Lower leg skin (tissue), 4 donors: ENCODE results near the gene WDR64. TPM values are rescaled to one million over a fixed set of nuclear protein-coding genes. Genes with fewer than 3 reads are reported as not detected.

ENCODE experiments used
- DNase-seq, 2 donors: peaks; one replicate each; pipeline ENCODE4 v3.0.0-alpha.2; 2019; ENCODE audit warnings: low spot score in 2 of 2
- H3K4me3 ChIP-seq: fragments of 200-600 bp; sonication (generic); 2 replicates; pipeline ENCODE4 v1.5.1; 2017; ENCODE audit warnings: mild to moderate bottlenecking, low read depth; ENCODE audit not compliant: poor library complexity, severe bottlenecking
- POLR2A ChIP-seq, 2 donors: fragments of 450-650 bp; IDR thresholded peaks; one replicate each; pipeline ENCODE4 v1.6.1; 2016 to 2017; ENCODE audit warnings: antibody characterized with exemption in 2 of 2, mild to moderate bottlenecking in 1 of 2, moderate library complexity in 1 of 2
- whole genome bisulfite sequencing, 2 donors: methylation state at CpG; one replicate each; pipeline ENCODE4 v1.1.5; 2018; 5-methylcytosine and 5-hydroxymethylcytosine counted together
- intact Hi-C: fragments of 100-400 bp; cut with DNase I; formaldehyde crosslinking; loops from one replicate; pipeline ENCODE4 v1.15.0; 2023; ENCODE audit warnings: low total_unique reads
- total RNA-seq, 4 donors: library from RNA; depleted of rRNA; stranded (reverse); fragments of >200 nt; gene quantifications; one replicate each; pipeline ENCODE4 v1.1.0, GENCODE V29; 2016
- TF ChIP-seq, protein P1 (sequence below), 3 donors: fragments of 450-650 bp; IDR thresholded peaks; one replicate each; pipeline ENCODE4 v1.5.1; 2016; ENCODE audit warnings: antibody characterized with exemption in 3 of 3, mild to moderate bottlenecking in 3 of 3, moderate library complexity in 2 of 3

WDR64 gene
- total RNA-seq, 4 donors from 2014 or later, result not detected

- no peak for DNase-seq
- H3K4me3 ChIP-seq, result no peak overlapping the region
- intact Hi-C loops, result no loop called here
- TF ChIP-seq, protein P1, sequence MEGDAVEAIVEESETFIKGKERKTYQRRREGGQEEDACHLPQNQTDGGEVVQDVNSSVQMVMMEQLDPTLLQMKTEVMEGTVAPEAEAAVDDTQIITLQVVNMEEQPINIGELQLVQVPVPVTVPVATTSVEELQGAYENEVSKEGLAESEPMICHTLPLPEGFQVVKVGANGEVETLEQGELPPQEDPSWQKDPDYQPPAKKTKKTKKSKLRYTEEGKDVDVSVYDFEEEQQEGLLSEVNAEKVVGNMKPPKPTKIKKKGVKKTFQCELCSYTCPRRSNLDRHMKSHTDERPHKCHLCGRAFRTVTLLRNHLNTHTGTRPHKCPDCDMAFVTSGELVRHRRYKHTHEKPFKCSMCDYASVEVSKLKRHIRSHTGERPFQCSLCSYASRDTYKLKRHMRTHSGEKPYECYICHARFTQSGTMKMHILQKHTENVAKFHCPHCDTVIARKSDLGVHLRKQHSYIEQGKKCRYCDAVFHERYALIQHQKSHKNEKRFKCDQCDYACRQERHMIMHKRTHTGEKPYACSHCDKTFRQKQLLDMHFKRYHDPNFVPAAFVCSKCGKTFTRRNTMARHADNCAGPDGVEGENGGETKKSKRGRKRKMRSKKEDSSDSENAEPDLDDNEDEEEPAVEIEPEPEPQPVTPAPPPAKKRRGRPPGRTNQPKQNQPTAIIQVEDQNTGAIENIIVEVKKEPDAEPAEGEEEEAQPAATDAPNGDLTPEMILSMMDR (IDR thresholded peaks at IDR 0.05), result no peak
- TF ChIP-seq POLR2A (IDR thresholded peaks at IDR 0.05), result no peak
- 33 to 37% methylated on average over 3 of the region's 3 CpGs for WGBS, 2 donors
Measured at GRCh38 chr1:241608379-241609033, 43.6 kb upstream of the WDR64 start.

DNA sequence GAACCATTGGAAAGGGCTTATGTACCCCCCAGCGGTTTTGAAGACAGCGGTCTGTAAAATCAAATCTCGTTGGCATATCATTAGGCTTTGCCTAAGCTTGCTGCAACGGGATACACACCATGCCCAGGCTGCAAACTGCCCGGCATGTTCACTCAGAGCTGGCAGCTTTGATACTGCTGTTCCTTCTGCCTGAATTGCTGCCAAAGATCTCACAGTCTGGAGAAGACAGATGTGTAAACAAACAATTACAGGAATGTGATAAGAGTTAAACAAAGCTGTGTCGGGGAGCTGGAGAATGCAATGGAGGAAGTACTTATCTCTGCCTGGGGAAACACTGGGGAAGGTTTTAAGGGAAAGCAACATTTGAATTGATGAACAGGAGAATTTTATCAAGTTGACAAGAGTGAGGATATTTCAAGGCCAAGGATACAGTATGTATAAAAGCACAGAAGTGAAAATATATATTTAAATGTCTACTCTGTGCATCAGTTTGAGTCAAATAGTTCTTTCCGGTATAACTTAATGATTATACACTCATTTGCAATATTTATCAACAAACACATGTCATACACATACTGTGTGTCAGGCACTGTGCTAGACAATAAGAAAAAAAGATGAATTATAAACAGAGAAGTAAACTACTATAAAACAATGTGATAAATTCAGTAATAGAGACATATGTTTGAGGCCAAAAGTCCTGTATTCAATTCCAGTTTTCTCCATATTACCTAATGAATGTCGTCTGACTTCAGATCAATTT lies 41.8 kb upstream of the WDR64 start:
- TF ChIP-seq POLR2A (IDR thresholded peaks at IDR 0.05), result no peak
- TF ChIP-seq, protein P1 (IDR thresholded peaks at IDR 0.05), result no peak
- 46 to 50% methylated on average over 8 of the region's 8 CpGs for WGBS, 2 donors
- intact Hi-C loops, result loop anchor here (5.0 kb wide), 1 partner anchor 222 kb away; no protein-coding TSS in a partner anchor
- no peak overlapping the region for H3K4me3 ChIP-seq
- DNase-seq, result no peak

- no peak overlapping the region for H3K4me3 ChIP-seq
- no peak for TF ChIP-seq POLR2A (IDR thresholded peaks at IDR 0.05)
- TF ChIP-seq, protein P1 (IDR thresholded peaks at IDR 0.05), result no peak
- no peak for DNase-seq
- WGBS, 2 donors, result 3 to 5% methylated on average over 3 of the region's 3 CpGs
- intact Hi-C loops, result loop anchor here (5.0 kb wide), 1 partner anchor 221 kb away; no protein-coding TSS in a partner anchor
Measured at GRCh38 chr1:241611063-241611462, 41.0 kb upstream of the WDR64 start.

DNA sequence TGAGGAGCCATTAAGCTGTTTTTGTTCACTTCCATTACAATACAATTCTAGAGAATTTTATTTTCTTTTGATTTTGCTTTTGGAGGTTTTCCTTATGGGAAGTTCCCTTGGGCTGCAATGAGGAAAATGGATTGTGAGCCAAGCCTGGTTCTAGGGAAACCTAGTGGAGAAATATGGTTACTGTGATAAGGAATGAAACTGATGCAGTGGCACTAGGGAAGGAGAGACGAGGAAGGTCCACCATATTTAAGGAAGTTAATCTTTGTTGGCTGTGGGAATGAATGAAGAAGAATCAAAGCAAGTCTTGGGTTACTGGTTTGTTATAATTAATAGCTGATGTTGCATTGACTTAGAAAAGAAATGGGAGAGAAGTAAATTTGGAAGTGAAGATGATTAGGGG lies 40.3 kb upstream of the WDR64 start:
- TF ChIP-seq POLR2A (IDR thresholded peaks at IDR 0.05), result no peak
- TF ChIP-seq, protein P1 (IDR thresholded peaks at IDR 0.05), result no peak
- no peak for DNase-seq
- 79 to 88% methylated on average over 1 of the region's 1 CpG for WGBS, 2 donors
- intact Hi-C loops, result loop anchor here (5.0 kb wide), 1 partner anchor 221 kb away; no protein-coding TSS in a partner anchor
- H3K4me3 ChIP-seq, result no peak overlapping the region

DNA sequence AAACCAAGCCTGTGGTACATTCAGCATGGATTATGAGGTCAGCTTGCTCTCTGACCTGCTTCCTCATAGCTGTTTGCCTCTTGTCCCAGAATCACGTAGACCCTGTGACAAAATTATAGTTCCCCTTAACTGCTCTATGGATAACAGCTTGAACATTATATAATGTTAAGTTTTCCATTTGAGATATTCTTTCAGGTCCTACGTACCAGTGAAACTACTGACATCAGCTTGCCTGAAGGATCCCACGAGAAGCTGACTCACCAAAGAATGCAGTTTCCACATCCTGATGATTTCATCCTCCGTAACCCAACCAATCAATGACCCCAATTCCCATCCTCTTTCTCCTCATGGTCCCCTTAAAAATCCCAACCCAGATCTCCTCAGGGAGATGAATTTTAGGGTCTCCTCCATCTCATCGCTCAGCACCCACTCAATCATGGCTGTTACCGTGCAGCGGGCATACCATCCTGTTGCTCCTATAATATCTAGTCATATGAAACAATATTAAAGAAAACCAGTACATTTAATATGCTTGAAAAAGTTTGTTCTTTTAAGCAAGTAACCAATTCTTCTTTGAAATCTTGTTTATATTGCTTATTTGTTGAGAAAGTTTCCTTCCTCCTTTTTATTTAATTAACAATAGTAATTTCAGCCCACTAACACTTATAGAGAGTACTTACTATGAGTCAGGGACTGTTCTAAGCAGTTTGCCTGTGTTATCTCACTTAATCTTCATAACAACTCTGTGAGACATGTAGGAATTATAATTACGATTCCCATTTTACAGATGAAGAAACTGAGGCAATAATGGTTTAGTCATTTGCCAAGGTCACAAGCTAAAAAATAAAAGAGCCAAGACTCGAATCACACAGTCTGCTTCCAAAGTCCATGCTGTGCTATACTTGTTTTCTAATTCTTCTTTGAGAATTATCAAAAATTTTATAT lies 39.3 kb upstream of the WDR64 start:
- H3K4me3 ChIP-seq, result no peak overlapping the region
- 65 to 71% methylated on average over 9 of the region's 9 CpGs for WGBS, 2 donors
- intact Hi-C loops, result loop anchor here (5.0 kb wide), 1 partner anchor 219 kb away; no protein-coding TSS in a partner anchor
- TF ChIP-seq, protein P1 (IDR thresholded peaks at IDR 0.05), result no peak
- TF ChIP-seq POLR2A (IDR thresholded peaks at IDR 0.05), result no peak
- no peak for DNase-seq
